WTC11 (cell line): ENCODE results near the gene GATA3. TPM values are rescaled to one million over a fixed set of nuclear protein-coding genes. Genes with fewer than 3 reads are reported as not detected.
A peak's percentile ranks its signal among the peaks of the same experiment; 100 is the strongest.

Experiments
- ATAC-seq: fragments of 200-7000 bp; cut with Tn5 transposase; 2 replicates; pipeline ENCODE4 v1.10.0; 2021; ENCODE audit warnings: mild to moderate bottlenecking, moderate library complexity
- CTCF ChIA-PET: fragments of 300-600 bp; sonication (Branson Sonifier 250); formaldehyde crosslinking; loops from one replicate; lab custom pipeline; 2021; ENCODE audit warnings: antibody characterized with exemption; lab: Charles Lee
- POLR2A ChIA-PET: fragments of 350-600 bp; sonication (Branson Sonifier 250); formaldehyde crosslinking; loops from one replicate; lab custom pipeline; 2021; ENCODE audit warnings: antibody characterized with exemption; lab: Charles Lee
- DNase-seq: peaks from one replicate; pipeline ENCODE4 v3.0.0; 2021; ENCODE audit warnings: low spot score
- H3K27ac Mint-ChIP-seq: 2 replicates; pipeline ENCODE4 v1.8.0; 2021; ENCODE audit warnings: mixed read lengths
- H3K27me3 Mint-ChIP-seq: 2 replicates; pipeline ENCODE4 v1.8.0; 2021; ENCODE audit warnings: low read depth, mild to moderate bottlenecking, moderate library complexity, mixed read lengths
- H3K36me3 Mint-ChIP-seq: 2 replicates; pipeline ENCODE4 v1.8.0; 2021; ENCODE audit warnings: mixed read lengths
- H3K4me1 Mint-ChIP-seq: 2 replicates; pipeline ENCODE4 v1.8.0; 2022; ENCODE audit warnings: mixed read lengths
- H3K4me3 Mint-ChIP-seq: 2 replicates; pipeline ENCODE4 v1.8.0; 2021; ENCODE audit warnings: mild to moderate bottlenecking, moderate library complexity, mixed read lengths
- H3K9me3 Mint-ChIP-seq: 2 replicates; pipeline ENCODE4 v1.8.0; 2021; ENCODE audit warnings: mixed read lengths
- ATF3 ChIP-seq: sonication (generic); formaldehyde crosslinking; conservative IDR thresholded peaks from 2 replicates; pipeline ENCODE4 v1.8.1; 2022; ENCODE audit warnings: mild to moderate bottlenecking, missing genetic modification reagents
- ETV6 ChIP-seq: sonication (generic); formaldehyde crosslinking; IDR thresholded peaks from 2 replicates; pipeline ENCODE4 v1.8.1; 2022; ENCODE audit warnings: mild to moderate bottlenecking, missing genetic modification reagents
- GRHL2 ChIP-seq: fragments of 250-450 bp; sonication (Bioruptor Pico); IDR thresholded peaks from 2 replicates; pipeline ENCODE4 v1.8.0; 2022; ENCODE audit warnings: mild to moderate bottlenecking, moderate library complexity; ENCODE audit not compliant: insufficient replicate concordance, severe bottlenecking
- NFATC4 ChIP-seq: fragments of 250-450 bp; sonication (Bioruptor Pico); IDR thresholded peaks from 2 replicates; pipeline ENCODE4 v1.9.0; 2021; ENCODE audit warnings: mild to moderate bottlenecking
- NR2C2 ChIP-seq: sonication (generic); formaldehyde crosslinking; IDR thresholded peaks from 2 replicates; pipeline ENCODE4 v1.8.0; 2022; ENCODE audit warnings: mild to moderate bottlenecking, missing genetic modification reagents
- NR3C1 ChIP-seq: sonication (generic); formaldehyde crosslinking; conservative IDR thresholded peaks from 2 replicates; pipeline ENCODE4 v1.8.1; 2023; ENCODE audit warnings: low read depth, mild to moderate bottlenecking, missing genetic modification reagents
- USF1 ChIP-seq: sonication (generic); formaldehyde crosslinking; IDR thresholded peaks from 2 replicates; pipeline ENCODE4 v1.8.0; 2022; ENCODE audit warnings: mild to moderate bottlenecking, missing genetic modification reagents
- USF2 ChIP-seq: sonication (generic); formaldehyde crosslinking; IDR thresholded peaks from 2 replicates; pipeline ENCODE4 v1.8.1; 2023; ENCODE audit warnings: mild to moderate bottlenecking, missing genetic modification reagents, moderate library complexity
- ZNF396 ChIP-seq: fragments of 250-450 bp; sonication (Bioruptor Pico); IDR thresholded peaks from 2 replicates; pipeline ENCODE4 v1.8.0; 2021; ENCODE audit warnings: mild to moderate bottlenecking, moderate library complexity, borderline replicate concordance
- total RNA-seq: library from RNA; stranded (reverse); gene quantifications from 3 replicates; pipeline ENCODE4 v1.2.3, GENCODE V29; 2021
- TF ChIP-seq, protein P1 (sequence below): fragments of 250-450 bp; sonication (Bioruptor Pico); IDR thresholded peaks from 2 replicates; pipeline ENCODE4 v1.8.0; 2021; ENCODE audit warnings: mild to moderate bottlenecking
- TF ChIP-seq, protein P2 (sequence below): sonication (generic); formaldehyde crosslinking; IDR thresholded peaks from 2 replicates; pipeline ENCODE4 v1.8.0; 2022; ENCODE audit warnings: missing genetic modification reagents
- TF ChIP-seq, protein P3 (sequence below): sonication (generic); formaldehyde crosslinking; IDR thresholded peaks from 2 replicates; pipeline ENCODE4 v1.8.1; 2023; ENCODE audit warnings: mild to moderate bottlenecking, missing genetic modification reagents
- TF ChIP-seq, protein P4 (sequence below): sonication (generic); formaldehyde crosslinking; IDR thresholded peaks from 2 replicates; pipeline ENCODE4 v1.8.0; 2023; ENCODE audit warnings: missing genetic modification reagents, mild to moderate bottlenecking, borderline replicate concordance
- TF ChIP-seq, protein P5 (sequence below): fragments of 250-450 bp; sonication (Bioruptor Pico); IDR thresholded peaks from 2 replicates; pipeline ENCODE4 v1.9.0; 2021; ENCODE audit warnings: mild to moderate bottlenecking

The GATA3 gene
- total RNA-seq, 1 experiment from 2014 or later = 0.72 TPM

GRCh38 chr10:8044908-8045725 lies 9.4 kb upstream of the GATA3 start:
- POLR2A ChIA-PET = interaction anchor here (0.7 to 0.9 kb wide), 2 partner anchors 18 to 31 kb away, joined by 3 read pairs; no protein-coding TSS in a partner anchor
- Mint-ChIP-seq H3K27me3 (peaks cover 99% of the 10 kb centered on the region), H3K36me3 (peaks cover 2% of the 10 kb centered on the region; the same call in 1 of the 2 replicates), H3K27ac (no peak overlapping the region), H3K9me3 (no peaks in the 10 kb centered on the region), H3K4me3 (peak overlapping the region; percentile 69), H3K4me1 (peaks cover 69% of the 10 kb centered on the region)
- DNase-seq (no peak), ATAC-seq (peak; percentile 41)
- TF ChIP-seq NR2C2 = peak; percentile 19; the same call in 1 of the 2 replicates
- TF ChIP-seq NFATC4 (CRISPR knock-in tag) = no peak
- TF ChIP-seq, protein P1, sequence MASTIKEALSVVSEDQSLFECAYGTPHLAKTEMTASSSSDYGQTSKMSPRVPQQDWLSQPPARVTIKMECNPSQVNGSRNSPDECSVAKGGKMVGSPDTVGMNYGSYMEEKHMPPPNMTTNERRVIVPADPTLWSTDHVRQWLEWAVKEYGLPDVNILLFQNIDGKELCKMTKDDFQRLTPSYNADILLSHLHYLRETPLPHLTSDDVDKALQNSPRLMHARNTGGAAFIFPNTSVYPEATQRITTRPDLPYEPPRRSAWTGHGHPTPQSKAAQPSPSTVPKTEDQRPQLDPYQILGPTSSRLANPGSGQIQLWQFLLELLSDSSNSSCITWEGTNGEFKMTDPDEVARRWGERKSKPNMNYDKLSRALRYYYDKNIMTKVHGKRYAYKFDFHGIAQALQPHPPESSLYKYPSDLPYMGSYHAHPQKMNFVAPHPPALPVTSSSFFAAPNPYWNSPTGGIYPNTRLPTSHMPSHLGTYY = no peak
- TF ChIP-seq, protein P2, sequence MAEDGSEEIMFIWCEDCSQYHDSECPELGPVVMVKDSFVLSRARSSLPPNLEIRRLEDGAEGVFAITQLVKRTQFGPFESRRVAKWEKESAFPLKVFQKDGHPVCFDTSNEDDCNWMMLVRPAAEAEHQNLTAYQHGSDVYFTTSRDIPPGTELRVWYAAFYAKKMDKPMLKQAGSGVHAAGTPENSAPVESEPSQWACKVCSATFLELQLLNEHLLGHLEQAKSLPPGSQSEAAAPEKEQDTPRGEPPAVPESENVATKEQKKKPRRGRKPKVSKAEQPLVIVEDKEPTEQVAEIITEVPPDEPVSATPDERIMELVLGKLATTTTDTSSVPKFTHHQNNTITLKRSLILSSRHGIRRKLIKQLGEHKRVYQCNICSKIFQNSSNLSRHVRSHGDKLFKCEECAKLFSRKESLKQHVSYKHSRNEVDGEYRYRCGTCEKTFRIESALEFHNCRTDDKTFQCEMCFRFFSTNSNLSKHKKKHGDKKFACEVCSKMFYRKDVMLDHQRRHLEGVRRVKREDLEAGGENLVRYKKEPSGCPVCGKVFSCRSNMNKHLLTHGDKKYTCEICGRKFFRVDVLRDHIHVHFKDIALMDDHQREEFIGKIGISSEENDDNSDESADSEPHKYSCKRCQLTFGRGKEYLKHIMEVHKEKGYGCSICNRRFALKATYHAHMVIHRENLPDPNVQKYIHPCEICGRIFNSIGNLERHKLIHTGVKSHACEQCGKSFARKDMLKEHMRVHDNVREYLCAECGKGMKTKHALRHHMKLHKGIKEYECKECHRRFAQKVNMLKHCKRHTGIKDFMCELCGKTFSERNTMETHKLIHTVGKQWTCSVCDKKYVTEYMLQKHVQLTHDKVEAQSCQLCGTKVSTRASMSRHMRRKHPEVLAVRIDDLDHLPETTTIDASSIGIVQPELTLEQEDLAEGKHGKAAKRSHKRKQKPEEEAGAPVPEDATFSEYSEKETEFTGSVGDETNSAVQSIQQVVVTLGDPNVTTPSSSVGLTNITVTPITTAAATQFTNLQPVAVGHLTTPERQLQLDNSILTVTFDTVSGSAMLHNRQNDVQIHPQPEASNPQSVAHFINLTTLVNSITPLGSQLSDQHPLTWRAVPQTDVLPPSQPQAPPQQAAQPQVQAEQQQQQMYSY = peak; percentile 93
- CTCF ChIA-PET = interaction anchor here (0.8 to 1.2 kb wide), 3 partner anchors 14 to 173 kb away, joined by 3 to 6 read pairs (median 3); no protein-coding TSS in a partner anchor

- no peak for DNase-seq
- Mint-ChIP-seq H3K9me3 (no peaks in the 10 kb centered on the region), H3K27ac (no peak overlapping the region), H3K4me3 (peak overlapping the region; percentile 69), H3K36me3 (peaks cover 2% of the 10 kb centered on the region; the same call in 1 of the 2 replicates), H3K27me3 (peaks cover 99% of the 10 kb centered on the region), H3K4me1 (peaks cover 69% of the 10 kb centered on the region)
- ChIA-PET POLR2A (interaction anchor here (0.9 kb wide), 1 partner anchor 17 kb away, joined by 3 read pairs; no protein-coding TSS in a partner anchor), CTCF (interaction anchor here (0.6 to 1.2 kb wide), 4 partner anchors 13 to 174 kb away, joined by 3 to 6 read pairs (median 3); no protein-coding TSS in a partner anchor)
- ATAC-seq = no peak
- TF ChIP-seq NR3C1 (CRISPR knock-in tag) (no peak), USF1 (CRISPR knock-in tag) (no peak), ATF3 (no peak), ETV6 (CRISPR knock-in tag) (no peak), GRHL2 (CRISPR knock-in tag) (no peak), ZNF396 (CRISPR knock-in tag) (no peak), USF2 (CRISPR knock-in tag) (no peak)
- TF ChIP-seq, protein P3, sequence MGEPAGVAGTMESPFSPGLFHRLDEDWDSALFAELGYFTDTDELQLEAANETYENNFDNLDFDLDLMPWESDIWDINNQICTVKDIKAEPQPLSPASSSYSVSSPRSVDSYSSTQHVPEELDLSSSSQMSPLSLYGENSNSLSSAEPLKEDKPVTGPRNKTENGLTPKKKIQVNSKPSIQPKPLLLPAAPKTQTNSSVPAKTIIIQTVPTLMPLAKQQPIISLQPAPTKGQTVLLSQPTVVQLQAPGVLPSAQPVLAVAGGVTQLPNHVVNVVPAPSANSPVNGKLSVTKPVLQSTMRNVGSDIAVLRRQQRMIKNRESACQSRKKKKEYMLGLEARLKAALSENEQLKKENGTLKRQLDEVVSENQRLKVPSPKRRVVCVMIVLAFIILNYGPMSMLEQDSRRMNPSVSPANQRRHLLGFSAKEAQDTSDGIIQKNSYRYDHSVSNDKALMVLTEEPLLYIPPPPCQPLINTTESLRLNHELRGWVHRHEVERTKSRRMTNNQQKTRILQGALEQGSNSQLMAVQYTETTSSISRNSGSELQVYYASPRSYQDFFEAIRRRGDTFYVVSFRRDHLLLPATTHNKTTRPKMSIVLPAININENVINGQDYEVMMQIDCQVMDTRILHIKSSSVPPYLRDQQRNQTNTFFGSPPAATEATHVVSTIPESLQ (CRISPR knock-in tag) = no peak
- TF ChIP-seq, protein P4, sequence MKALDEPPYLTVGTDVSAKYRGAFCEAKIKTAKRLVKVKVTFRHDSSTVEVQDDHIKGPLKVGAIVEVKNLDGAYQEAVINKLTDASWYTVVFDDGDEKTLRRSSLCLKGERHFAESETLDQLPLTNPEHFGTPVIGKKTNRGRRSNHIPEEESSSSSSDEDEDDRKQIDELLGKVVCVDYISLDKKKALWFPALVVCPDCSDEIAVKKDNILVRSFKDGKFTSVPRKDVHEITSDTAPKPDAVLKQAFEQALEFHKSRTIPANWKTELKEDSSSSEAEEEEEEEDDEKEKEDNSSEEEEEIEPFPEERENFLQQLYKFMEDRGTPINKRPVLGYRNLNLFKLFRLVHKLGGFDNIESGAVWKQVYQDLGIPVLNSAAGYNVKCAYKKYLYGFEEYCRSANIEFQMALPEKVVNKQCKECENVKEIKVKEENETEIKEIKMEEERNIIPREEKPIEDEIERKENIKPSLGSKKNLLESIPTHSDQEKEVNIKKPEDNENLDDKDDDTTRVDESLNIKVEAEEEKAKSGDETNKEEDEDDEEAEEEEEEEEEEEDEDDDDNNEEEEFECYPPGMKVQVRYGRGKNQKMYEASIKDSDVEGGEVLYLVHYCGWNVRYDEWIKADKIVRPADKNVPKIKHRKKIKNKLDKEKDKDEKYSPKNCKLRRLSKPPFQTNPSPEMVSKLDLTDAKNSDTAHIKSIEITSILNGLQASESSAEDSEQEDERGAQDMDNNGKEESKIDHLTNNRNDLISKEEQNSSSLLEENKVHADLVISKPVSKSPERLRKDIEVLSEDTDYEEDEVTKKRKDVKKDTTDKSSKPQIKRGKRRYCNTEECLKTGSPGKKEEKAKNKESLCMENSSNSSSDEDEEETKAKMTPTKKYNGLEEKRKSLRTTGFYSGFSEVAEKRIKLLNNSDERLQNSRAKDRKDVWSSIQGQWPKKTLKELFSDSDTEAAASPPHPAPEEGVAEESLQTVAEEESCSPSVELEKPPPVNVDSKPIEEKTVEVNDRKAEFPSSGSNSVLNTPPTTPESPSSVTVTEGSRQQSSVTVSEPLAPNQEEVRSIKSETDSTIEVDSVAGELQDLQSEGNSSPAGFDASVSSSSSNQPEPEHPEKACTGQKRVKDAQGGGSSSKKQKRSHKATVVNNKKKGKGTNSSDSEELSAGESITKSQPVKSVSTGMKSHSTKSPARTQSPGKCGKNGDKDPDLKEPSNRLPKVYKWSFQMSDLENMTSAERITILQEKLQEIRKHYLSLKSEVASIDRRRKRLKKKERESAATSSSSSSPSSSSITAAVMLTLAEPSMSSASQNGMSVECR (CRISPR knock-in tag) = no peak
- TF ChIP-seq, protein P5, sequence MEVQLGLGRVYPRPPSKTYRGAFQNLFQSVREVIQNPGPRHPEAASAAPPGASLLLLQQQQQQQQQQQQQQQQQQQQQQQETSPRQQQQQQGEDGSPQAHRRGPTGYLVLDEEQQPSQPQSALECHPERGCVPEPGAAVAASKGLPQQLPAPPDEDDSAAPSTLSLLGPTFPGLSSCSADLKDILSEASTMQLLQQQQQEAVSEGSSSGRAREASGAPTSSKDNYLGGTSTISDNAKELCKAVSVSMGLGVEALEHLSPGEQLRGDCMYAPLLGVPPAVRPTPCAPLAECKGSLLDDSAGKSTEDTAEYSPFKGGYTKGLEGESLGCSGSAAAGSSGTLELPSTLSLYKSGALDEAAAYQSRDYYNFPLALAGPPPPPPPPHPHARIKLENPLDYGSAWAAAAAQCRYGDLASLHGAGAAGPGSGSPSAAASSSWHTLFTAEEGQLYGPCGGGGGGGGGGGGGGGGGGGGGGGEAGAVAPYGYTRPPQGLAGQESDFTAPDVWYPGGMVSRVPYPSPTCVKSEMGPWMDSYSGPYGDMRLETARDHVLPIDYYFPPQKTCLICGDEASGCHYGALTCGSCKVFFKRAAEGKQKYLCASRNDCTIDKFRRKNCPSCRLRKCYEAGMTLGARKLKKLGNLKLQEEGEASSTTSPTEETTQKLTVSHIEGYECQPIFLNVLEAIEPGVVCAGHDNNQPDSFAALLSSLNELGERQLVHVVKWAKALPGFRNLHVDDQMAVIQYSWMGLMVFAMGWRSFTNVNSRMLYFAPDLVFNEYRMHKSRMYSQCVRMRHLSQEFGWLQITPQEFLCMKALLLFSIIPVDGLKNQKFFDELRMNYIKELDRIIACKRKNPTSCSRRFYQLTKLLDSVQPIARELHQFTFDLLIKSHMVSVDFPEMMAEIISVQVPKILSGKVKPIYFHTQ (CRISPR knock-in tag) = no peak
Observed at GRCh38 chr10:8045726-8046494, 8.6 kb upstream of the GATA3 start.
